ENCODE measurements around the gene EDIL3.

Gene EDIL3

DNA sequence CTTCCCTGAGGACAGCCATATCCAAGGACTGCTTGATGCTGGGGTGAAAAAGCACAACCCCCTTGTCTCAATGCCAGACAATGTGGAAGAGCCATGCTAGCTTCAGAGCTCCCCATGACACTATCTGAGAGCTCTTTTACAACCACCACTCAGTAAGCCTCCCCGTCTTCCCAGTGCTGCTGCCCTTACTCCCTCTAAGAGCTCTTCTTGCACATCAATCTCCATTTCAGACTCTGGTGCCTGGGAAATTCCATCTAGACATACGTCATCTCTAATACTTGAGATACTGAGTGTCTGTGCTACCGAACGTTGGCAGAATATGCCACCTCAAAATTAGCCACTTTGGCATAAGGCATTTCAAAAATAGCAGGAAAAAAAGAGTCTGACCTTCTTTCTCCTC, 94.5 kb downstream of the EDIL3 start:
- no peaks in the 10 kb centered on the region for H3K9me2 ChIP-seq (replicated peaks; ENCODE audit: insufficient read depth, low read length)
- H3K4me1 ChIP-seq (ENCODE audit: low read length) = no peaks in the 10 kb centered on the region
- no peaks in the 10 kb centered on the region for H3K36me3 ChIP-seq (replicated peaks; ENCODE audit: insufficient read depth, low read length)
- H3K9ac ChIP-seq (ENCODE audit: low read length) = no peak overlapping the region
- no peak for TF ChIP-seq EZH2 (optimal IDR thresholded peaks at IDR 0.05; ENCODE audit: low read depth, low read length)
- TF ChIP-seq, protein P1, sequence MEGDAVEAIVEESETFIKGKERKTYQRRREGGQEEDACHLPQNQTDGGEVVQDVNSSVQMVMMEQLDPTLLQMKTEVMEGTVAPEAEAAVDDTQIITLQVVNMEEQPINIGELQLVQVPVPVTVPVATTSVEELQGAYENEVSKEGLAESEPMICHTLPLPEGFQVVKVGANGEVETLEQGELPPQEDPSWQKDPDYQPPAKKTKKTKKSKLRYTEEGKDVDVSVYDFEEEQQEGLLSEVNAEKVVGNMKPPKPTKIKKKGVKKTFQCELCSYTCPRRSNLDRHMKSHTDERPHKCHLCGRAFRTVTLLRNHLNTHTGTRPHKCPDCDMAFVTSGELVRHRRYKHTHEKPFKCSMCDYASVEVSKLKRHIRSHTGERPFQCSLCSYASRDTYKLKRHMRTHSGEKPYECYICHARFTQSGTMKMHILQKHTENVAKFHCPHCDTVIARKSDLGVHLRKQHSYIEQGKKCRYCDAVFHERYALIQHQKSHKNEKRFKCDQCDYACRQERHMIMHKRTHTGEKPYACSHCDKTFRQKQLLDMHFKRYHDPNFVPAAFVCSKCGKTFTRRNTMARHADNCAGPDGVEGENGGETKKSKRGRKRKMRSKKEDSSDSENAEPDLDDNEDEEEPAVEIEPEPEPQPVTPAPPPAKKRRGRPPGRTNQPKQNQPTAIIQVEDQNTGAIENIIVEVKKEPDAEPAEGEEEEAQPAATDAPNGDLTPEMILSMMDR (IDR thresholded peaks at IDR 0.05; ENCODE audit: low read length) = no peak
- TF ChIP-seq EZH2phosphoT487 (IDR thresholded peaks at IDR 0.05; ENCODE audit: low read length) = no peak
- no peak for DNase-seq
- no peaks in the 10 kb centered on the region for H4K20me1 ChIP-seq (ENCODE audit: insufficient read depth, low read length)
- no peaks in the 10 kb centered on the region for H3K27me3 ChIP-seq (replicated peaks; ENCODE audit: insufficient read depth, low read length)
- no peak overlapping the region for H2AFZ ChIP-seq (ENCODE audit: low read length)
- H3K79me2 ChIP-seq (ENCODE audit: low read length) = no peaks in the 10 kb centered on the region
- no peak overlapping the region for H3K27ac ChIP-seq (ENCODE audit: low read length)
- H3K4me2 ChIP-seq (ENCODE audit: low read depth, low read length) = no peak overlapping the region
- H3F3A ChIP-seq (ENCODE audit: insufficient read depth, low read length) = no peaks in the 10 kb centered on the region
- no peaks in the 10 kb centered on the region for H3K9me3 ChIP-seq (replicated peaks; ENCODE audit: insufficient read depth, low read length)
- no peak overlapping the region for H3K4me3 ChIP-seq (ENCODE audit: low read length)

DNA sequence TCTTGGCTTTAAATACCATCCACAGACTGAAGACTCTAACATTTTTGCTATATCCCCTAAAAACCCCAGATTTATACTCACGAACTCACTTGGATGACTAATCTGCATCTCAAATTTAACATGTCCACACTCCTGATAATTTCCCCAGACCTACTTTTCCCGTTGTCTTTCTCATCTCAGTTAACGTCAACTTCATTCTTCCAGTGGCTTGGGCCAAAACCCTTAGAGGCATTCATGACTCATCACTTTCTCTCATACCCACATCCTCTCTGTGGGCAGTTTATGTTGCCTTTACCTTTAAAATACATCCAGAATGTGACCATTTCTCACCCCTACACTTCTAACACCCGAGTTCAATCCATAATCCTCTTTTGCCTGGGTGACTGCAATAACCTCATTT, 96.7 kb downstream of the EDIL3 start:
- H3K27ac ChIP-seq (ENCODE audit: low read length) = no peak overlapping the region

DNA sequence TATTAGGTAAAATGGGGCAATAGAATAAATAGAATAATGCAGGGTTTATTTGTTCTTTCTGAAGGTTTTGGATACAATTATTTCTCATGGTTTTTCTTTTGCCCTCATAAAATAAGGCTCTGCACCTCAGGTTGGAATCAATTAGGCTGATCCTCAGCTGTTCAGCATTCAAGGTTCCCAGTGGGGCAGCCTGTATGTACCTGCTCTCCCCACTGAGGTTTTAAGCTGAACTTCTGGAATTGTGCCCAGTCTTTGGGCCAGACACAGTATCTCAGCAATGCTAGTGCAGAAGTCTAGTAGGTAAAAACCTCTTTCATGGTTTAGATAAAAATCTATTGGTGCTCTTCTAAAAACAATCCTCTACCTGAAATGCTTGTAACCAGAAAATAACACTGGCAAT, 98.0 kb downstream of the EDIL3 start:
- Histone ChIP-seq H3K27me3 (replicated peaks; ENCODE audit: insufficient read depth, low read length) (no peaks in the 10 kb centered on the region), H3K36me3 (replicated peaks; ENCODE audit: insufficient read depth, low read length) (no peaks in the 10 kb centered on the region), H3K9me3 (replicated peaks; ENCODE audit: insufficient read depth, low read length) (no peaks in the 10 kb centered on the region), H4K20me1 (ENCODE audit: insufficient read depth, low read length) (no peaks in the 10 kb centered on the region), H3K4me1 (ENCODE audit: low read length) (no peaks in the 10 kb centered on the region), H3K27ac (ENCODE audit: low read length) (no peak overlapping the region), H3F3A (ENCODE audit: insufficient read depth, low read length) (no peaks in the 10 kb centered on the region), H3K9me2 (replicated peaks; ENCODE audit: insufficient read depth, low read length) (no peaks in the 10 kb centered on the region), H2AFZ (ENCODE audit: low read length) (no peak overlapping the region), H3K9ac (ENCODE audit: low read length) (no peak overlapping the region), H3K4me2 (ENCODE audit: low read depth, low read length) (no peak overlapping the region), H3K4me3 (ENCODE audit: low read length) (no peak overlapping the region), H3K79me2 (ENCODE audit: low read length) (no peaks in the 10 kb centered on the region)
- DNase-seq = no peak
- no peak for TF ChIP-seq EZH2 (optimal IDR thresholded peaks at IDR 0.05; ENCODE audit: low read depth, low read length)

More for the DNA sequence above, 96.7 kb downstream of the EDIL3 start:
- H3F3A ChIP-seq (ENCODE audit: insufficient read depth, low read length) = no peaks in the 10 kb centered on the region
- no peak overlapping the region for H2AFZ ChIP-seq (ENCODE audit: low read length)
- no peaks in the 10 kb centered on the region for H4K20me1 ChIP-seq (ENCODE audit: insufficient read depth, low read length)
- H3K4me2 ChIP-seq (ENCODE audit: low read depth, low read length) = no peak overlapping the region
- no peaks in the 10 kb centered on the region for H3K36me3 ChIP-seq (replicated peaks; ENCODE audit: insufficient read depth, low read length)
- no peak overlapping the region for H3K9ac ChIP-seq (ENCODE audit: low read length)
- TF ChIP-seq EZH2phosphoT487 (IDR thresholded peaks at IDR 0.05; ENCODE audit: low read length) (no peak), EZH2 (optimal IDR thresholded peaks at IDR 0.05; ENCODE audit: low read depth, low read length) (no peak)
- TF ChIP-seq, protein P1 (IDR thresholded peaks at IDR 0.05; ENCODE audit: low read length) = no peak
- H3K9me3 ChIP-seq (replicated peaks; ENCODE audit: insufficient read depth, low read length) = no peaks in the 10 kb centered on the region
- no peaks in the 10 kb centered on the region for H3K79me2 ChIP-seq (ENCODE audit: low read length)
- peak; percentile 30 for DNase-seq
- H3K27me3 ChIP-seq (replicated peaks; ENCODE audit: insufficient read depth, low read length) = no peaks in the 10 kb centered on the region
- H3K4me1 ChIP-seq (ENCODE audit: low read length) = no peaks in the 10 kb centered on the region
- H3K9me2 ChIP-seq (replicated peaks; ENCODE audit: insufficient read depth, low read length) = no peaks in the 10 kb centered on the region
- no peak overlapping the region for H3K4me3 ChIP-seq (ENCODE audit: low read length)

DNA sequence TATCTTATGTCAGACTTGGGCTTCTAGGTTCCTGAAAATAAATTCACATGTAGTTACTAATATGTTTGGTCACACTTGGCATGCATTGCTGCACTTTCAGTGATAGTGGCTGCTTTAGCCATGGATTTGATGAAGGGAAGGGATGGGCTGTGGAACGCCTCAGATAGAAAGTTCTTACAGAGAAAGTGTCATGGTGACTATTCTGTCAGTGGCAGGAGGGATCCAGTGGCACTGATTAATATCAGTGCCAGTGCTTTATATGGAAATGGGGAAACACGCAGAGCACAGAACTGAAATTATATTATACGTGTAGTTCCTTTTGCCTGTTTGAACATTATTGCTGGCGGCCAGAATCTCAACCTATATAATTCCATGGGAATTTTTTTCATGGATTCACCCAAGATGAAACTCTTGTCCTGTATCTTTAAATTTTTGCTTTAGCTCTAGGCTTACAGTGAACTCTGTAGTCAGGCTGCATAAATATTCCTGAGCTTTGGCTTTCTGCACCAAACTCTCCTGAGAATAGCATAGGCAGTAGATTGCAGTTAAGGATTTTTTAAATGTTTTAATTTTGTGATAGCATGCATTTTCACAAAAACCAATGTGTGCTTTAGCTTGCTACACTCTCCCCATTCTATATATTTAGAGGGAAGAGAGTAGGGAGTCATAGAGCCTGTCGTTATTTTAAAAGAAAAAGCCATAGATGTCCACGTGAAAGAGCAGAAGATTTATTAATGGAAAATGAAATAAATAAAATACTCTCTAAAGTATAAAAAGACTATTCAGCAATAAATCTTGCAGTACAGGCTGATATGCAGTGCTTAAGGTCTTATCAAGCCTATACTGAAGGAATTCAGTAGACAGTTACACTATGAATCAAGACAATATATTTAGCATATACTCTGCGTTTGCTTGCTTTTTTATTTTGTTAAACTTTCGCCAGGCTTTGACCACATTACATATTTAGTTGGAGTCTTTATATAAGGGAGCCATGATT, 98.7 kb downstream of the EDIL3 start:
- no peak overlapping the region for H2AFZ ChIP-seq (ENCODE audit: low read length)
- no peaks in the 10 kb centered on the region for H3K4me1 ChIP-seq (ENCODE audit: low read length)
- H3K27ac ChIP-seq (ENCODE audit: low read length) = no peak overlapping the region
- no peaks in the 10 kb centered on the region for H3F3A ChIP-seq (ENCODE audit: insufficient read depth, low read length)
- DNase-seq = no peak
- H3K9ac ChIP-seq (ENCODE audit: low read length) = no peak overlapping the region
- TF ChIP-seq, protein P1 (IDR thresholded peaks at IDR 0.05; ENCODE audit: low read length) = no peak
- TF ChIP-seq EZH2 (optimal IDR thresholded peaks at IDR 0.05; ENCODE audit: low read depth, low read length) = no peak
- TF ChIP-seq EZH2phosphoT487 (IDR thresholded peaks at IDR 0.05; ENCODE audit: low read length) = no peak
- H4K20me1 ChIP-seq (ENCODE audit: insufficient read depth, low read length) = no peaks in the 10 kb centered on the region
- H3K4me3 ChIP-seq (ENCODE audit: low read length) = no peak overlapping the region
- no peaks in the 10 kb centered on the region for H3K79me2 ChIP-seq (ENCODE audit: low read length)
- H3K9me3 ChIP-seq (replicated peaks; ENCODE audit: insufficient read depth, low read length) = no peaks in the 10 kb centered on the region
- H3K4me2 ChIP-seq (ENCODE audit: low read depth, low read length) = no peak overlapping the region
- H3K9me2 ChIP-seq (replicated peaks; ENCODE audit: insufficient read depth, low read length) = no peaks in the 10 kb centered on the region
- no peaks in the 10 kb centered on the region for H3K27me3 ChIP-seq (replicated peaks; ENCODE audit: insufficient read depth, low read length)
- no peaks in the 10 kb centered on the region for H3K36me3 ChIP-seq (replicated peaks; ENCODE audit: insufficient read depth, low read length)
